Uterus (tissue), 4 donors: ENCODE data around the gene CTPS2. TPM values are rescaled to one million over a fixed set of nuclear protein-coding genes. Genes with fewer than 3 reads are reported as not detected.
A peak's percentile ranks its signal among the peaks of the same experiment; 100 is the strongest.

ENCODE experiments used
- DNase-seq, 2 donors: peaks; one replicate each; pipeline ENCODE4 v3.0.0-alpha.2; 2019 to 2020
- H3K27ac ChIP-seq, 2 donors: fragments of 200-600 bp; sonication (generic); 1 replicate in 1 of 2; 2 replicates in 1 of 2; pipeline ENCODE4 v1.5.1; 2016 to 2018
- H3K27me3 ChIP-seq, 2 donors: fragments of 200-600 bp; sonication (generic); one replicate each; pipeline ENCODE4 v1.5.1; 2018 to 2019; ENCODE audit warnings: control low read depth in 1 of 2
- H3K36me3 ChIP-seq, 2 donors: fragments of 200-600 bp; sonication (generic); one replicate each; pipeline ENCODE4 v1.5.1; 2019; ENCODE audit warnings: control low read depth in 1 of 2
- H3K4me1 ChIP-seq, 2 donors: fragments of 200-600 bp; sonication (generic); one replicate each; pipeline ENCODE4 v1.5.1; 2018 to 2019; ENCODE audit warnings: control low read depth in 1 of 2
- H3K4me3 ChIP-seq, 2 donors: fragments of 200-600 bp; sonication (generic); 1 replicate in 1 of 2; 2 replicates in 1 of 2; pipeline ENCODE4 v1.5.1; 2018 to 2019; ENCODE audit warnings: mild to moderate bottlenecking in 1 of 2
- H3K9me3 ChIP-seq, 2 donors: fragments of 200-600 bp; sonication (generic); one replicate each; pipeline ENCODE4 v1.5.1; 2019; ENCODE audit warnings: control low read depth in 1 of 2
- CTCF ChIP-seq, 4 experiments: fragments of 200-600 bp in 2 of 4; fragments of 450-650 bp in 2 of 4; sonication (generic) in 2 of 4; IDR thresholded peaks; one replicate each; pipeline ENCODE4 v1.5.1; 2016 to 2019; ENCODE audit warnings: antibody characterized with exemption in 4 of 4, mild to moderate bottlenecking in 2 of 4, moderate library complexity in 1 of 4
- POLR2A ChIP-seq, 2 donors: fragments of 450-650 bp; IDR thresholded peaks; one replicate each; pipeline ENCODE4 v1.6.1; 2016; ENCODE audit warnings: antibody characterized with exemption in 2 of 2, mild to moderate bottlenecking in 1 of 2, moderate library complexity in 1 of 2
- intact Hi-C: fragments of 100-400 bp; cut with DNase I; formaldehyde crosslinking; loops from one replicate; pipeline ENCODE4 v1.15.1; 2023; ENCODE audit warnings: low total_unique reads
- total RNA-seq, 4 donors: library from RNA; depleted of rRNA in 3 of 4; stranded (reverse); fragments of >200 nt in 3 of 4; gene quantifications; one replicate each; pipeline versions ENCODE4 v1.1.0 to v1.2.4, GENCODE V29; 2014 to 2023
- donor health status: DM: yes; HTN: yes; CAD: no.

CTPS2 gene
- total RNA-seq, 4 donors from 2014 or later, result 7.1 to 48.9 (median 14.8) TPM

GRCh38 chrX:16711219-16711811 is 1.2 kb downstream of the CTPS2 start:
- no peaks in the 10 kb centered on the region for H3K27me3 ChIP-seq
- intact Hi-C loops, result no loop called here

GRCh38 chrX:16708016-16708415 is 4.5 kb downstream of the CTPS2 start:
- H3K4me3 ChIP-seq, result no peak overlapping the region
- H3K4me1 ChIP-seq, result no peaks in the 10 kb centered on the region
- H3K9me3 ChIP-seq, result no peaks in the 10 kb centered on the region
- no peaks in the 10 kb centered on the region for H3K27me3 ChIP-seq
- no peaks in the 10 kb centered on the region for H3K36me3 ChIP-seq
- H3K27ac ChIP-seq, result no peak overlapping the region
- TF ChIP-seq CTCF (IDR thresholded peaks at IDR 0.05), result no peak
- no peak for TF ChIP-seq POLR2A (IDR thresholded peaks at IDR 0.05)
- intact Hi-C loops, result no loop called here
- no peak for DNase-seq

More at GRCh38 chrX:16711219-16711811, 1.2 kb downstream of the CTPS2 start:
- no peak for TF ChIP-seq CTCF (IDR thresholded peaks at IDR 0.05)
- TF ChIP-seq POLR2A (IDR thresholded peaks at IDR 0.05), result no peak
- H3K36me3 ChIP-seq, result no peaks in the 10 kb centered on the region
- no peaks in the 10 kb centered on the region for H3K4me1 ChIP-seq
- H3K27ac ChIP-seq, result peak overlapping the region; percentile 81 to 91
- H3K9me3 ChIP-seq, result no peaks in the 10 kb centered on the region
- peak overlapping the region; percentile 22 to 72 for H3K4me3 ChIP-seq
- DNase-seq, result no peak

- no peaks in the 10 kb centered on the region for H3K4me1 ChIP-seq
- H3K27me3 ChIP-seq, result no peaks in the 10 kb centered on the region
- TF ChIP-seq CTCF (IDR thresholded peaks at IDR 0.05) (no peak), POLR2A (IDR thresholded peaks at IDR 0.05) (no peak)
- no peaks in the 10 kb centered on the region for H3K9me3 ChIP-seq
- H3K27ac ChIP-seq, result no peak overlapping the region
- DNase-seq, result no peak
- intact Hi-C loops, result no loop called here
- H3K36me3 ChIP-seq, result no peaks in the 10 kb centered on the region
- no peak overlapping the region for H3K4me3 ChIP-seq
Observed at GRCh38 chrX:16705370-16705769, 7.1 kb downstream of the CTPS2 start.

- Histone ChIP-seq H3K4me3 (no peak overlapping the region), H3K27ac (no peak overlapping the region), H3K36me3 (no peaks in the 10 kb centered on the region), H3K27me3 (no peaks in the 10 kb centered on the region), H3K4me1 (no peaks in the 10 kb centered on the region), H3K9me3 (no peaks in the 10 kb centered on the region)
- intact Hi-C loops, result no loop called here
- no peak for DNase-seq
- TF ChIP-seq CTCF (IDR thresholded peaks at IDR 0.05) (no peak), POLR2A (IDR thresholded peaks at IDR 0.05) (no peak)
Observed at GRCh38 chrX:16702700-16703599, 9.5 kb downstream of the CTPS2 start.

GRCh38 chrX:16700734-16701133 is 11.7 kb downstream of the CTPS2 start:
- no peak for DNase-seq
- Histone ChIP-seq H3K27ac (no peak overlapping the region), H3K9me3 (no peaks in the 10 kb centered on the region), H3K4me1 (no peaks in the 10 kb centered on the region), H3K27me3 (no peaks in the 10 kb centered on the region), H3K4me3 (no peak overlapping the region), H3K36me3 (no peaks in the 10 kb centered on the region)
- intact Hi-C loops, result no loop called here
- TF ChIP-seq POLR2A (IDR thresholded peaks at IDR 0.05) (no peak), CTCF (IDR thresholded peaks at IDR 0.05) (no peak)
